GM12892 (cell line): Measurements from ENCODE around the gene MTTP.

Experiments used
- DNase-seq: peaks from one replicate; pipeline ENCODE4 v3.0.0; 2011; ENCODE audit not compliant: insufficient read length
- FAIRE-seq: peaks from 2 replicates; lab custom pipeline; 2011; peaks lifted over from hg19 to GRCh38; lab: Jason Lieb, UNC
- POLR2A ChIP-seq: IDR thresholded peaks from 2 replicates; pipeline ENCODE4 v1.6.1; 2011; ENCODE audit warnings: low read depth, low read length, control low read depth
- POLR2AphosphoS5 ChIP-seq: IDR thresholded peaks from 2 replicates; pipeline ENCODE4 v1.6.1; 2011; ENCODE audit warnings: low read depth, low read length, control low read depth
- TAF1 ChIP-seq: IDR thresholded peaks from 2 replicates; pipeline ENCODE4 v1.6.1; 2011; ENCODE audit warnings: low read depth, mild to moderate bottlenecking, control low read depth, low read length, borderline replicate concordance

Gene MTTP

DNA sequence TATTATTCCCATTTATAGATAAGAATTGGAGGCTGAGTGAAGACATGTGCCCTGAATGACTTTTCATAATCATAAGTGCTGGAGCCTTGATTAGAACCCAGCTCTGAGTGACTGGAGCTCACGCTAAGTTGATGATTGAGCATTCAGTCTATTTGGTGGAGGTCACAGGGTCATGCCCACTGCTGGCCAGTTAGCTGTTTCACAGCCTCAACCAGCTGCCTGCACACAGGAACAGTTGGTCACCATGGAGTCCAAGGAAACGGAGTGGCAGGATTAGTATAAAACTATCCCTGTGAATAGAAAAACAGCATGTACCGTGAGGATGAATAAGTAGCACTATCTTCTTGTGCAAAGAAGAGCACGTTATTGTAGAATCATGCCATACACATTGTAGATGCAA, 84.0 kb downstream of the MTTP start:
- FAIRE-seq (no peak), DNase-seq (no peak)
- TF ChIP-seq TAF1 (no peak), POLR2A (no peak), POLR2AphosphoS5 (no peak)

DNA sequence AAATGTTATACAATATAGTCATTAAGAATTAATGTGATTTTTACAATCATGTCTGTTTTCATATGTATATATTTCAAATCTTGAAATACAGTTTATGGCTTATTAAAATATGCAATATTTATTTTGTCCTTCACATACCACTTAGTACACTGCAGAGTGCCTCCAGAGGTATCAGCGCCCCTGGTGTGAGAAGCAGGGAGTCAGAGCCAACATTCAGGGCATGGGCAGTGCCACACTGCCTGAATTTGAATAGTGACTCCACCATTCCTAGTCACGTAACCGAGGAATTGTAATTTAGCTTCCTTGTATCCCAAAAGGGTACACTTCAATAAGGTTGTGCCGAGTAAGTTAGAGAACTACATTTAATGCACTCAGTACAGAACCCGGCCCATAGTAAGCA, 87.3 kb downstream of the MTTP start:
- no peak for DNase-seq
- no peak for TF ChIP-seq POLR2A
- no peak for TF ChIP-seq POLR2AphosphoS5
- no peak for TF ChIP-seq TAF1
- FAIRE-seq: no peak

DNA sequence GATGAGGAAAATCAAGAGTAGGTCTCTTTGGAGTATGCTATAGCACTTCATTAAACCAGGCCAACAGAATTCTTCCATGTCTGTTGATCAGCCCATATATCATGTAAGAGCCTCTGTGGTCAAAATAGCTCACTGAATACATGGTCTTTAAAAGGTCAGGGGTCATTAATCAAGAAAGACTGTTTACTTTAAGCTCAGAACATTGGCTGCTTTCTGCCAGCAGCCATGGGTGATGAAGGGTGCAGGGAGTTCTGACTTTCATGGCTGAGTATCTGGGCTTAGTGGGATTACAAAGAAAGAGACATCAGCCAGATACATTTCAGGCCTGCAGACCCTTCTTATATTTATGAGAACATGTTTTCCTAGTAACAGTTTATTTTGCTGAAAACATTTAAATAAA, 90.1 kb downstream of the MTTP start:
- TF ChIP-seq TAF1 (no peak), POLR2AphosphoS5 (no peak), POLR2A (no peak)
- DNase-seq (no peak), FAIRE-seq (no peak)

DNA sequence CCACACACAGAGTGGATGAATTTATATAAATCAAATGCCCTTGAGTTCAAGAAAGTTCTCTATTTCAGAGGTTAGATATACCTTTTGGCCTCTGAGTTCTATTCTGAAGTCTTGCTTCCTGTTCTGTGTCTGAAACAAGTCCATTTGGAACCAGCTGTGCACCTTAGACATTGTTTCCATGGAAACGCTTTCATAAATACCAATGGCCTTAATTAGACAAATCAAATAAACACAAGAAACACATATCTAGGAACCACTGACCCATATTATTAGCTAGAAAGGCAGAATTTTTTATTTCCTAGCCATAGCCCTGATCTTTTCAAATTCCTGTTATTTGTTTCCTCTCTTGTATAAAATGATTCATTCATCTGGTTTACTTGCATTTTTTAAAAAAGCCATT, 91.4 kb downstream of the MTTP start:
- FAIRE-seq (no peak), DNase-seq (no peak)
- TF ChIP-seq POLR2AphosphoS5 (no peak), POLR2A (no peak), TAF1 (no peak)

DNA sequence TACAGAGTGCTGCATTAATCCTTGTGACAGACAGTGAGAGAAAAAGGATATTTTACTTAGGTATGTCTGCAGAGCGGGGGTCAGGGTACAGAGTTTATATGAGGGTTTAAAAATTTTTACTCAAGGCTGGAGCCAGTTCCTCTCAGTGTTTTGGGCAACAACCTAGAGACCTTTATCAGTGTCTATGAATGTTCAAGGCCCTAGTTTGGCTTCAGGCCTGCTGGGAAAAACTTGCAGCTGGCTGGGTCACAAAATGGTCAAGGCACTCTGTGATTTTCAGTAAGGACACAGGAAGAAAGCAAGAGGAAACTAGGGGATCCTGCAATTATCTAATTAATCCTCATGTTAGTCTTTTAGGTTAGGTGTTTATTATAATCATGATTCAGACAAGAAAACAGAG, 93.8 kb downstream of the MTTP start:
- FAIRE-seq (no peak), DNase-seq (no peak)

DNA sequence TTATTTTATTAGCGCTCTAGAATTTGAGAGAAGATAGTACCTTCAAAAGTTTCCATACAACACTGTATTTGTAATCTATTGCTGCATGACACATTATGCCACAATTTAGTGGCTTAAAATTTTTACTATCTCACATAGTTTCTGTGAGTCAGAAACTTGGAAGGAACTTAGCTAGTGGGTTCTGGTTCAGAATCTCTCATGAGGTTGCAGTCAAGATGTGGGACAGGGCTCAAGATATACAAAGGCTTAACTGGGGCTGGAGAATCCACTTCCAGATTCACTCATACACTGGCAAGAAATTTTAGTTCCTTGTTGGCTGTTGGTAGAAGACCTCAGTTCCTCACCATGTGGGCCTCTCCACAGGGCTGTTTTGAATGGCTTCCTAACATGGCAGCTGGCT, 94.5 kb downstream of the MTTP start:
- FAIRE-seq: no peak
- DNase-seq: no peak
- TF ChIP-seq POLR2A: no peak
- no peak for TF ChIP-seq TAF1
- TF ChIP-seq POLR2AphosphoS5: no peak

More for the DNA sequence above, 93.8 kb downstream of the MTTP start:
- TF ChIP-seq TAF1 (no peak), POLR2A (no peak), POLR2AphosphoS5 (no peak)

DNA sequence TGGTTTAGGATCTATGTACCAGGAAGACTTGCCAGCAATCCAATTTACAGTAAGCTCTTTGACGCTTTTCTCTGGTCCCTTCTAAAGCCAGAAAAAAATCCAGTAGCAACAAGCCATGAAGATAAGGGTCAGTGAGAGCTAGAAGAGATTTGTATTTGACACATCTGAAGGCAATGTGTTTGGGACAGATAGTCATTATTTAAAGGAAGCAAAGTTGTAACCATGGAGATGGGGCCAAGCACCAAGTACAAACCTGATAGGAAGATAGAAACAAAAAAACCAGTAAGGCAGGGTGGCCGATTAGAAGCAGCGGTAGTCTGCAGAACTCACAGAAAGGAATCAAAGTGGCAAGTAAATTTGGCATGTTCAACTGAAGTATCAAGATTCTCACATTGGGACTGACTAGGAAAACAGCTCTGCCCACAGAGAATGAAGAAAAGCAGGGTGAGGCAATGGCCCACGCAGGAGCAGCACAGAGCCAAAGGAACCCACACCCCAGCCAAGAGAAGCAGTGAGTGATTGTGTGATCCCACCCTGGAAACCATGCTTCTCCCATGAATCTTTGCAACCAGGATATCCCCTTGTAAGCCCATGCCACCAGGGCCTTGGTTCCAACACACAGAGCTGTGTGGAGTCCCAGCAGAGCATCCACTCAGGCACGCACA, 95.9 kb downstream of the MTTP start:
- DNase-seq: no peak
- no peak for FAIRE-seq
- TF ChIP-seq TAF1 (no peak), POLR2AphosphoS5 (no peak), POLR2A (no peak)
